ENCODE results near the gene SLC19A3. TPM values are rescaled to one million over a fixed set of nuclear protein-coding genes. Genes with fewer than 3 reads are reported as not detected.

SLC19A3 gene
- polyA plus RNA-seq, 1 donor from 2014 or later: 2.9 TPM

DNA sequence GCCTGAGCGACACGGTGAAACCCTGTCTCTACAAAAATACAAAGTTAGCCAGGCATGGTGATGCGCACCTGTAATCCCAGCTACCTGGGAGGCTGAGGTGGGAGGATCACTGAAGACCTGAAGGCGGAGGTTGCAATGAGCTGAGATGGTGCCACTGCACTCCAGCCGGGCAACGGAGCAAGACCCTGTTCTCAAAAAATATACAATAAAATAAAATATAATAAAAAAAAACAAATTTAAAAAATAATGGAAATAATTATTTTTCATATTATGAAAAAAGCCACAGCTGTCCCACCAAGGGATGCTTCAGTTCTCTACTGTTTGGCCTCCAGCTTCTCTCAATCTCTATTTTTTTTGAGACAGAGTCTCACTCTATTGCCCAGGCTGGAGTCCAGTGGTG is 10.4 kb downstream of the SLC19A3 start:
- Histone ChIP-seq H2AFZ (ENCODE audit: low read depth, low read length) (no peak overlapping the region), H3K4me3 (ENCODE audit: low read length) (no peak overlapping the region), H4K20me1 (ENCODE audit: insufficient read depth) (no peaks in the 10 kb centered on the region), H3F3A (ENCODE audit: insufficient read depth, low read length, poor library complexity, severe bottlenecking) (no peaks in the 10 kb centered on the region), H3K9ac (ENCODE audit: low read length) (no peak overlapping the region), H3K27ac (ENCODE audit: low read length) (no peak overlapping the region), H3K27me3 (ENCODE audit: insufficient read depth, low read depth, low read length) (no peaks in the 10 kb centered on the region), H3K79me2 (replicated peaks; ENCODE audit: insufficient read depth, low read length) (no peaks in the 10 kb centered on the region), H3K9me3 (ENCODE audit: low read length) (no peaks in the 10 kb centered on the region), H3K4me2 (ENCODE audit: low read length) (no peak overlapping the region), H3K36me3 (ENCODE audit: insufficient read depth, low read length) (no peaks in the 10 kb centered on the region), H3K9me2 (ENCODE audit: insufficient read depth, low read length) (no peaks in the 10 kb centered on the region)
- TF ChIP-seq, protein P1, sequence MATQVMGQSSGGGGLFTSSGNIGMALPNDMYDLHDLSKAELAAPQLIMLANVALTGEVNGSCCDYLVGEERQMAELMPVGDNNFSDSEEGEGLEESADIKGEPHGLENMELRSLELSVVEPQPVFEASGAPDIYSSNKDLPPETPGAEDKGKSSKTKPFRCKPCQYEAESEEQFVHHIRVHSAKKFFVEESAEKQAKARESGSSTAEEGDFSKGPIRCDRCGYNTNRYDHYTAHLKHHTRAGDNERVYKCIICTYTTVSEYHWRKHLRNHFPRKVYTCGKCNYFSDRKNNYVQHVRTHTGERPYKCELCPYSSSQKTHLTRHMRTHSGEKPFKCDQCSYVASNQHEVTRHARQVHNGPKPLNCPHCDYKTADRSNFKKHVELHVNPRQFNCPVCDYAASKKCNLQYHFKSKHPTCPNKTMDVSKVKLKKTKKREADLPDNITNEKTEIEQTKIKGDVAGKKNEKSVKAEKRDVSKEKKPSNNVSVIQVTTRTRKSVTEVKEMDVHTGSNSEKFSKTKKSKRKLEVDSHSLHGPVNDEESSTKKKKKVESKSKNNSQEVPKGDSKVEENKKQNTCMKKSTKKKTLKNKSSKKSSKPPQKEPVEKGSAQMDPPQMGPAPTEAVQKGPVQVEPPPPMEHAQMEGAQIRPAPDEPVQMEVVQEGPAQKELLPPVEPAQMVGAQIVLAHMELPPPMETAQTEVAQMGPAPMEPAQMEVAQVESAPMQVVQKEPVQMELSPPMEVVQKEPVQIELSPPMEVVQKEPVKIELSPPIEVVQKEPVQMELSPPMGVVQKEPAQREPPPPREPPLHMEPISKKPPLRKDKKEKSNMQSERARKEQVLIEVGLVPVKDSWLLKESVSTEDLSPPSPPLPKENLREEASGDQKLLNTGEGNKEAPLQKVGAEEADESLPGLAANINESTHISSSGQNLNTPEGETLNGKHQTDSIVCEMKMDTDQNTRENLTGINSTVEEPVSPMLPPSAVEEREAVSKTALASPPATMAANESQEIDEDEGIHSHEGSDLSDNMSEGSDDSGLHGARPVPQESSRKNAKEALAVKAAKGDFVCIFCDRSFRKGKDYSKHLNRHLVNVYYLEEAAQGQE (IDR thresholded peaks at IDR 0.05; ENCODE audit: borderline replicate concordance): no peak
- TF ChIP-seq EZH2 (IDR thresholded peaks at IDR 0.05; ENCODE audit: borderline replicate concordance, insufficient read depth, low read length, poor library complexity, severe bottlenecking): no peak
- no peak for TF ChIP-seq MXI1 (conservative IDR thresholded peaks at IDR 0.05; ENCODE audit: poor library complexity, severe bottlenecking)
- TF ChIP-seq POLR2AphosphoS5 (IDR thresholded peaks at IDR 0.05): no peak
- TF ChIP-seq RAD21 (conservative IDR thresholded peaks at IDR 0.05): no peak

DNA sequence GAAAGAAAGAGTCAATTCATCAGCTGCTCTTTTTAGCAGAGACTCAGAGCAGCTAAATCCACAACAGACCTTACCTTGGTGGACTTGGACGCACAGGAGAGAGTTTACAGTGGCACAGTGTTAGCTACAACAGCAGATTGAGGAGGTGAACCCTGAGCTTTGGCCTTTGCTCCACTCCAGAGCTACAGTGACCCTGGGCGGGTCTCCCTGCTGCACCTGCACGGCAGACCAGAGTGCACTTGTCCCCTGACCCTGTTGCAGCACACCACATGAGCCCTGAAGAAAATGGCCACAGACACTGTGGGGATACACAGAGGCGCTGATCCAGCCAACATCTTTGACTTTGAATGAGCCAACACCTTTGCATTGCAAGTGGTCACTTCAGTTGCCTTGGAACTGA is 11.0 kb downstream of the SLC19A3 start:
- H3K27me3 ChIP-seq (ENCODE audit: insufficient read depth, low read depth, low read length): no peaks in the 10 kb centered on the region
- no peak overlapping the region for H2AFZ ChIP-seq (ENCODE audit: low read depth, low read length)
- no peak overlapping the region for H3K27ac ChIP-seq (ENCODE audit: low read length)
- no peak overlapping the region for H3K9ac ChIP-seq (ENCODE audit: low read length)
- no peaks in the 10 kb centered on the region for H3F3A ChIP-seq (ENCODE audit: insufficient read depth, low read length, poor library complexity, severe bottlenecking)
- no peaks in the 10 kb centered on the region for H3K9me3 ChIP-seq (ENCODE audit: low read length)
- no peaks in the 10 kb centered on the region for H3K9me2 ChIP-seq (ENCODE audit: insufficient read depth, low read length)
- no peak overlapping the region for H3K4me2 ChIP-seq (ENCODE audit: low read length)
- H3K79me2 ChIP-seq (replicated peaks; ENCODE audit: insufficient read depth, low read length): no peaks in the 10 kb centered on the region
- TF ChIP-seq TAF1 (IDR thresholded peaks at IDR 0.05; ENCODE audit: low read depth): no peak
- TF ChIP-seq, protein P1 (IDR thresholded peaks at IDR 0.05; ENCODE audit: borderline replicate concordance): no peak
- H4K20me1 ChIP-seq (ENCODE audit: insufficient read depth): no peaks in the 10 kb centered on the region
- H3K4me3 ChIP-seq (ENCODE audit: low read length): no peak overlapping the region
- H3K36me3 ChIP-seq (ENCODE audit: insufficient read depth, low read length): no peaks in the 10 kb centered on the region

DNA sequence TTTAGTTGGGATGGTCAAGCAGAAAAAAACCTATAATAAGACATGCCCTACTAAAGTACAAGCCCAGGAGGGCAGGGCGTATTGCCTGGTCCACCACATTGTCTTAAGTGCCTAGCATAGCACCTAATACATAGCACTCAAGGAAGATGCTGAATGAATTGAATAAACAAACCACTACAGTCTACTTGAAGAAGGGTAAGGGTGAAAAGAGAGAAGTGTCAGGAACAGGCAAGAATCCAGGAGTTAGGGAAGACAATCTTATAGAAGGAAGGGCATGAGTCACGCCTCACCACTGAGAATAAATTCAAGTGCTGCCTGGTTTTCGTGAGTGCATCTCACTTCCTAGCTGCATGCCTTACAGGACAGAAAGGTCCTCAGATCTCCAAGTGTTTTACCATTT is 13.9 kb downstream of the SLC19A3 start:
- no peaks in the 10 kb centered on the region for H3F3A ChIP-seq (ENCODE audit: insufficient read depth, low read length, poor library complexity, severe bottlenecking)
- H4K20me1 ChIP-seq (ENCODE audit: insufficient read depth): no peaks in the 10 kb centered on the region
- no peaks in the 10 kb centered on the region for H3K9me2 ChIP-seq (ENCODE audit: insufficient read depth, low read length)
- no peaks in the 10 kb centered on the region for H3K27me3 ChIP-seq (ENCODE audit: insufficient read depth, low read depth, low read length)
- no peak overlapping the region for H2AFZ ChIP-seq (ENCODE audit: low read depth, low read length)
- H3K4me2 ChIP-seq (ENCODE audit: low read length): no peak overlapping the region
- no peak overlapping the region for H3K4me3 ChIP-seq (ENCODE audit: low read length)
- no peak overlapping the region for H3K27ac ChIP-seq (ENCODE audit: low read length)
- TF ChIP-seq, protein P1 (IDR thresholded peaks at IDR 0.05; ENCODE audit: borderline replicate concordance): no peak
- TF ChIP-seq MXI1 (conservative IDR thresholded peaks at IDR 0.05; ENCODE audit: poor library complexity, severe bottlenecking) (no peak), EP300 (conservative IDR thresholded peaks at IDR 0.05; ENCODE audit: poor library complexity, severe bottlenecking) (no peak), SMC3 (conservative IDR thresholded peaks at IDR 0.05; ENCODE audit: poor library complexity) (no peak), EZH2 (IDR thresholded peaks at IDR 0.05; ENCODE audit: borderline replicate concordance, insufficient read depth, low read length, poor library complexity, severe bottlenecking) (no peak), RAD21 (conservative IDR thresholded peaks at IDR 0.05) (no peak), POLR2AphosphoS5 (IDR thresholded peaks at IDR 0.05) (no peak)
- TF ChIP-seq, protein P2, sequence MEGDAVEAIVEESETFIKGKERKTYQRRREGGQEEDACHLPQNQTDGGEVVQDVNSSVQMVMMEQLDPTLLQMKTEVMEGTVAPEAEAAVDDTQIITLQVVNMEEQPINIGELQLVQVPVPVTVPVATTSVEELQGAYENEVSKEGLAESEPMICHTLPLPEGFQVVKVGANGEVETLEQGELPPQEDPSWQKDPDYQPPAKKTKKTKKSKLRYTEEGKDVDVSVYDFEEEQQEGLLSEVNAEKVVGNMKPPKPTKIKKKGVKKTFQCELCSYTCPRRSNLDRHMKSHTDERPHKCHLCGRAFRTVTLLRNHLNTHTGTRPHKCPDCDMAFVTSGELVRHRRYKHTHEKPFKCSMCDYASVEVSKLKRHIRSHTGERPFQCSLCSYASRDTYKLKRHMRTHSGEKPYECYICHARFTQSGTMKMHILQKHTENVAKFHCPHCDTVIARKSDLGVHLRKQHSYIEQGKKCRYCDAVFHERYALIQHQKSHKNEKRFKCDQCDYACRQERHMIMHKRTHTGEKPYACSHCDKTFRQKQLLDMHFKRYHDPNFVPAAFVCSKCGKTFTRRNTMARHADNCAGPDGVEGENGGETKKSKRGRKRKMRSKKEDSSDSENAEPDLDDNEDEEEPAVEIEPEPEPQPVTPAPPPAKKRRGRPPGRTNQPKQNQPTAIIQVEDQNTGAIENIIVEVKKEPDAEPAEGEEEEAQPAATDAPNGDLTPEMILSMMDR (IDR thresholded peaks at IDR 0.05; ENCODE audit: poor library complexity, severe bottlenecking): no peak
- H3K9ac ChIP-seq (ENCODE audit: low read length): no peak overlapping the region
- no peaks in the 10 kb centered on the region for H3K79me2 ChIP-seq (replicated peaks; ENCODE audit: insufficient read depth, low read length)
- H3K36me3 ChIP-seq (ENCODE audit: insufficient read depth, low read length): no peaks in the 10 kb centered on the region
- H3K9me3 ChIP-seq (ENCODE audit: low read length): no peaks in the 10 kb centered on the region

Measured in neural cell (in vitro differentiated cells).